Measurements from ENCODE around the gene COL17A1.

Gene COL17A1

DNA sequence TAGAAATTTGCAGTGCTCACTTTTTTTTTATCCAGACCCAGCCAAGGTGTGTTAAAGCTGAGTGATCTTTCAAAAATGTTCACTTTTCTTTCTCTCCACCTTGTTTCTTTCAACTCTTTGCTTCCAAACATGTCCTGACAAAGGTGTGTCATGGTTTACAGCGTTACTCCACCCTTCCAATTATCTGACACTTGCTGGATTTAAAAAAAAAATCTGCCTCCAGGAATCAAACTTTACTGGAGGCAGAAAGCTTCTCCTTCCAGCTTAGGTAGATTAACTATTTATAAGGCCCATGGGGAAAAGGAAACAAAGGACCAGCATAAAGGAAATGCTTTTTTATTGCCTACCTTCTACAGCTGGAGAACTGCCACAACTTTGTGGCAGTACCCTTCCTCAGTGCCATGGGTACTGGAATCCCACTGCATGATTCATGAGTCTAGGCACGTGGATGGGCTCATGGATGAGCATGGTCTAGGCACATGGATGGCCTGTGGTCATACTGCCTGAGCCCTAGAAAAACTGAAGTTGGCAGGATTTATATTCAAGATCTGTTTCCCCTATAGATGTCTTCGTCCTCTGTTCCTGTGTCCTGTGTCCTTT lies at the start of gene COL17A1:
Gene COL17A1 (minus strand): TSS at position 80 of the 600 bp plus-strand sequence. CDS start 5,207 bp downstream, outside the sequence.
- DNase-seq: no peak

DNA sequence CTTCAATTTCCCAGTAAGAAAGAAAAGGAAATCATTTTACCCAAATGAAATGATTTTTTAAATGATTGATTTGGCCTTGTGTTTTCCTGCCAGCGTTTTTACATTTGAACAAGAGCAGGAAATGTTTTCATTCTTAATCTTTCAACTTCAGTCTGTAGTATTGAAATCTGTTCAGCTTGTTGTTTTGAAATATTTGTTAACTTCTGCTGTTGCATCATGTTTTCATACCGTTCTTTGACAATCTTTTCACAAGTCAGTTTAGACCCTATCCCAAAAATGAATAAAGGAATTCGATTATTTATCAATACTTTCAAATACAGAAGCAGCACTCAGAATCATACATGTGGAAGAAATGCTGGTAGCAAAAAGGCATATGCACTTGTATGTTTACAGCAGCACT lies 44.4 kb upstream of the COL17A1 start:
- no peak for DNase-seq

DNA sequence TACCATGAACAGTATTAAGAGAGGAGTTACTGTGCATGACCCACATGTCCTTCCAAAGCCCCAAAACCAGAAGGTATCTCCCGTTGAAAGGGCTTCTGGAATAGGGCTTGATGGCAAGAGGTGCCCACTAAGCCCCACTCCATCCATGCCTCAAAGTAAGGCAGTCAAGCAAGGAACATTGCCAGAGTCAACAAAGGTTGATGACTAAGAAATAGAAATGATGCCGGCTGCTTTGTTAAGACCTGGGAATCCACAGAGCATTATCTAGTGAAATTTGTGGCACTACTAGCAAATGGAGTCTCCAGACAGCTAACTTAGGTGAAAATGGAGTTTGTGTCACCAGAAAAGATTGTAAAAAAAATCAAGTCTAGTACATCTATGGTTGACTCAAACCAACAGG lies 42.5 kb upstream of the COL17A1 start:
- no peak for DNase-seq

GRCh38 chr10:104127411-104127810 lies 41.7 kb upstream of the COL17A1 start:
- DNase-seq: no peak

DNA sequence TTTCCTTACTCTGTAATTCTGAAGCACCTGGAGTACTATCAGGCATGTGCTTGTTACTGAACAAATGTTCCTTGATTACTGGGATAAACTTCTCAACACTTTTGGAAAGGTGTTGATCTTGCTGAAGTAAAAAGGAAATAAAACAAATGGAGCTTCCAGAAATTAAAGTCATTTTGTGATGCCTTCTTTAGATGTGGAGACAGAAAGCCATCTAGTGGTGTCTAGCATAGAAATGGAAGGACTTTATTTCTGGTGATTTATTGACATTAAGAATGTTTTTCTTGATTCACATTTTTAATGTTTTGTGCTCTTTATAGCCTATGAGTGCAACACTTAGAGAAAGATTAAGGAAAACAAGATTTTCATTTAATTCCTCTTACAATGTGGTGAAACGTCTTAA lies 37.7 kb upstream of the COL17A1 start:
- DNase-seq: no peak

DNA sequence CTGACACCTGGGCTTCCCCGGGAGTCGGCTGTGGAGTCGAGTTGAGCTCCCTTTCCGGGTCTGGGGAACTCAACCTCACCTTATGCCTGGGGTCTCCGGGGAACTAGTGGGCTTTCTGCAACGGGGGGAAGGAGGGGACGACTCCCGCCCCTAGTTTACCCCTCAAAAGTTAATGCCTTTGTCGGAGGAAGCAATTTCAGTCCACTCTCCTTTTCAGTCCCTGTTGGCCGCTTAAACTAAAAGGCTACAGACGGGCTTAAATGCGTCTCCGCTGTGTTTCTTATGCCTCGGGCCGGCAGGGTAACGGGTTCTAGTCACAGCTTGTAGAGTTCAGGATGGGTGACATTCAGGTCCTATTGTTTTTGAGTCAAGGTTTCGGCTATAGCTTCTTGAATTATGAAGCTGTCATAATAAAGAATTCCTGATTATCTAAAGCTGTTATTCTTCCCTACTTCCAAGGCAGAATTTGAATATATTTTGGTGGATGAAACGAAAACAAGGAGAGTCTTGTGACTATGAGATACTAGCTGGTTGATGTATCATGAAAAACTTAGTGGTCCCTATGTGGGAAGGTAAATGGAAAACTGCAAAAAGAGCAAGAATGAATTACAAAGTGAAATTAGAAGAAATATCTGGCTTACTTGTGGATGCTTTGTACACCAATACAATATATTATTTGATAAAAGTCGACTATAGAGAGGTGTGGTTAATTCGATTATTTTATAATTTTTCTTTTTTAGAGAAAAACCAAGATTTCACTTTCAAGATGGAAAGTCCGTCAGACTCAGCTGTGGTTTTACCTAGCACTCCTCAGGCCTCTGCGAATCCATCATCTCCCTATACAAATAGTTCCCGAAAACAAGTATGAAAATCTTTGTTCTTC lies 36.8 kb upstream of the COL17A1 start:
- DNase-seq: no peak

DNA sequence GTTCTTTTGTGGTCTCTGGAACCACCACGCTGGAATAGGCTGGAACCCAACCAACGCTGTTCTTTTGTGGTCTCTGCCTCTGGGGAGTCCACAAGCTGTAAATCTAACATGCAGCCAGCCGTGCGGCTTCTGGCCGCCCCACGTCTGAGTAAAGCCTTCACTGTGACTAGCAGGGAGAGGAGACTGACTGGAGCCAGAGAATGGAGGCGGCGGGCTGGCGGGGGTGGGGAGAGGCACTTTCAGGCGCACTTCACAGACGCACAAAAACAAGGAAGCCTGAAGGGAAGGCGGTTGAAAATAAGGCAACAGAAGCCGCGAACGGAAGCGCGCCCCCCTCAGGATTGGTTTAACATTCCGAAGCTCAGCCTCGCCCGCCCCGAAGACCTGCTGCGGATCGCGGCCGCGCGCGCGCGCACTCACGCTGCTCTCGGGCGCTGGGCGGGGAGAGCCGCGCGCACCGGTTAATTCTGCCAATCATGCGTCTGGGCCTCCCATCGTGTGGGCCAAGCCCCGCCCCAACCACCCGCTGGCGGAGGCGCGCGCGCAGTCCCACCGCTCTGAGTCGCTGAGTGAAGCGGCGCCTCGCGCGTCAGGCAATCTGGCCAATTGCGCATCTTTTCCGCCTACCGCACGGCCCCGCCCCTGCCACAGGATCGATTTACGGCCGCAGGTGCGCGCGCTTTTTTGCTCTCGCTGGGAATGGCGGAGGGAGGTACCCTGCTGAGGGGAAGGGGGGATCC lies 36.0 kb upstream of the COL17A1 start, which contains the start of gene SFR1:
Gene SFR1 (plus strand): TSS at position 687 of the 740 bp plus-strand sequence. CDS start 13 bp downstream, at position 700.
- DNase-seq: peak; percentile 97

- peak; percentile 66 for DNase-seq
Observed at GRCh38 chr10:104120903-104121484, 35.3 kb upstream of the COL17A1 start.

- DNase-seq: no peak
Observed at GRCh38 chr10:104120512-104120902, 34.8 kb upstream of the COL17A1 start.

DNA sequence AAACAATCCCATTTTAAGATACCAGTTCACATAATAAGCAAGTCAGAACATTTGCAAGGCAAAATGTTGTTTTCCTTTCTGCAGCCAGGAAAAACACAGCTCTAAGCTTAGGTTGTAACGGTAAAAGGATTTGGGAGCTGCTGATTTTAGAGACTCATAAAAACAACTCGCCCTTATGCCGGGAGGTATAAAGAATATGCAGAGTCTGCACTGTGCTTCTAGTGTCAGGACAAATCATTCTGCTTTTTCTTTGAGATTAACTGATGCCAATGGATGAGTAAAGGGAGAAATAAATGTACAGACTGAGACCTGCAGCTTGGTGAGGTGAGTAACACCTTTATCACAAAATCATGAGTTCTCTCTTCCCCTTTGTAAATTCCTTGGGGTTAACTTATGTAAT lies 34.3 kb upstream of the COL17A1 start:
- DNase-seq: no peak

GRCh38 chr10:104117839-104118323 lies 32.2 kb upstream of the COL17A1 start:
- DNase-seq: peak; percentile 22

DNA sequence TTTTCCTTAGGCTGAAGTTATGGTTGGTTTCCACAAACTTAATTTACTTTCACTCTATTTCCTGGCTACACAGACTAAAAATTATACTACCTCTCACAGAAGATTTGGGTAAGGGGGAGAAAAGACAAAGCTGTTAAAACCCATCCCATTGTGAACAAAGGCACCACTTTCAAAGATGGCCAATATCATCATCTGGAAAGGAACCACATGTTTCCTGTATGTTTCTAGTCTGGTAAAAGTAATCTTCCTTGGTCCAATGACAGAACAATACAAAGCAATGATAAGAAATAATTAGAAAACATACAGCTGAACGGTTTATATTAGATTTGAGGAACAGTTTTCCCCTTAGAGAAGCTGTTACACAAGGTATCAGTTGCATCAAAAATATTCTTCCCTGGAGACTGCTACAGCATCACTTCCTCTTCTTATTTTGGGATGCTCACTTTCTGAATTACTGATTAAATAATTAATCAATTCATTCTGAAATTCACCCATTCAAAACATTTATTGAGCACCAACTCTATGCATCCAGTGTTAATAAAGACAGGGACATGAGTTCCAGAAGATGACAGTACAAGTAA lies 27.8 kb upstream of the COL17A1 start:
- DNase-seq: no peak

DNA sequence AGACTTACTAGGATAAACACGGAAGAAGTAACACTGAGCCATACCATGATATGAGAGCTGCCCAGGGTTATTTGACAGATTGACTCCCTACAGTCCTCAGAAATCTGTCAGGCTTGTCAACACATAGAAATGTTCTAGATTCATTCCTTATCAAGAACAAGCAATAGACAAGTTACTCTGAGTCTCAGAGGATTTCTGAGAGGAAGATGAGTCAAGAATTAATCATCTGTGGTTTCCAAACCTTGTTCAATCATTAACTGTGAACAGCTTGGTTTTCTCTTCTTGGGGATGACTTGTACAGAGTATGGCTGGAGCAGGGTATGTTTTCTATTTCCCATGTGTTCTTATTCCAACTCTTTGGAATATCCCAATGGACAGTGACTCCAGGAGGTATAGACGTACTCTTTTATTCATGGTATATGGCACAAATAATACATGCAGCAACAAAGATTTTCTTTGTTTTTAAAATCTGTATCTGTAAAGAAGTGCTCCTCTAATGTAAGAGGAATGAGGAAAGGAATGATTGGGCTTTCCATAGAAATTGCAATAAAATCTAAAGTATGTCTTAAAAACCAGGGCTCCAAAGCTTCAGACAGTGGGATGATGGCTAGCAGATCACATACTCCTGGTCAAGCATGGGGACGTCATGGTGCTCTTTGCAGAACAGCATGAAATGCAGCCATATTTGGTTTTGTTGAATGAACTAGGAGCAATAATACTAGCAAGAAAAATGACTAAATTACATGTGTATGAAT lies 24.4 kb upstream of the COL17A1 start:
- DNase-seq: no peak

DNA sequence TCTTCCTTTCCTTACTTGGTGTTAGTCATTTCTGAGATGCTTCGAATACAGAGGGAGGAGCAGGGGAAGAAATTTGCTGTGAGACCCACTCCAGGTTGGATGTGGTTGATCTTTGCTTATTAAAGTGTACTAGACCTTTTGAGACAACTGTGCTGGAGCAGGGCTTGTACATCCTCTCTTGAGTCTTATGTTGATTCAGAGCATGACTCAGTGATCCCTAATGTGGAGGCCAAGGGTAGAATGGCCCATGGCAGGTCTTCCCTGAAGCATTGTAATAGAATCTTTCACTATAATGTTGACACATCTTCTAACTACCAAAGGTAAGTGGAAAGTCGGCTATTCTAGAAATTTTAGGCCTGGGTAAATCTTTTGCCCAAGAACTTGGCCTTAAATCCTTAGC lies 19.2 kb upstream of the COL17A1 start:
- no peak for DNase-seq

DNA sequence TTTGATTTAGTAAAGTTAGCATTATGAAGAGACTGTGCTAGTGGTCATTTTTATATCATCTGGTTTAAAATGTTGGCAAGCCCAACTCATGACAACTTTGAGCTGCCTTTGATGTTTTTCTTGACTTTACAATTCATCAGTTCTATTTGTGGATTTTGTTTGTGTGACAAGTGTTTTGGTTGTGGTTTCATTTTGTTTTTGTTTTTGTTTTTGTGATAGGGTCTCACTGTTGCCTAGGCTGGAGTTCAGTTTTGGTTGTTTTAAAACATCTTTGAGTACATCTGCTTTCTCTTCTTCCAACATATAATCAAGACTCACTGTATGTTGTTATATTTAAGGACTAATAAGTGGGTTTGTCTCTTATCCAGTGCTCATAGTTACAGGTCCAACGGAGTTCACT lies 18.7 kb upstream of the COL17A1 start:
- DNase-seq: no peak

DNA sequence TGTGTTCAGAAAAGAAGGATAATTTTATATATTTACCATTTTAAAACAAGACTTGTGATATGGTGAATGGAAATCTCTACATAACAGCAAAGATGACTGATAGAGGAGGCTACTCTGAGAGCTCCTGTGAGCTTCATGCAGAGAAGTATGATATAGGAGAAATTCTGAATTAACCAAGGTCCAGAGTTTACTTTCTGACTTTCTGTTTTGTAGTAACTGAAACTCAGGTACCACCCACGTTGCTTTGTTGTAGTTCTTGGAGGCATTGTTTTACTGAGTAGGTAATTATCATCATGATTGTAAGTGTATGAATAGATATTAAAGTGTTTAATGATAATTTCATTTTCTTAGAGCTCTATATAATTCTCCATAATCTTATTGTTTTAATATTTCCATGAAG lies 18.3 kb upstream of the COL17A1 start:
- no peak for DNase-seq

DNA sequence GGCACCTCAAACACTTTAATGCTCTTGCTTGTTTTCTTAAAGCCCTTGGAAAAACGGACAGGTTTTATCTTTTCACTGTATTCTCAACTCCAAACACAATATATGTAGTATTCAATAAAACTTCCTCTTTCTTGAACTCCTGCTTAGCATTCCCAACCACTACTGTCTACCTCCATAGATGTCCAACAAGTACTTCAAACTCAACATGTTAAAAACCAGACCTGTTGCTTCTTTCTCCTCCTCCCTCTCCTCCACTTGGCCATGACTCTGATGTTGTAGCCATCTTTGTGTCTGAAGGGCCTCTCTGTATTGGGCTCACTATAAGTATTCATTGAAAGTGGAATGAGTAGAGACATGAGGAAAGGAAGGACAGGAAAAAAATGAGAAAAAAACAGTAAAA lies 16.2 kb upstream of the COL17A1 start:
- DNase-seq: no peak

- DNase-seq: no peak
Observed at GRCh38 chr10:104100795-104101194, 15.1 kb upstream of the COL17A1 start.

GRCh38 chr10:104099941-104100340 lies 14.3 kb upstream of the COL17A1 start:
- no peak for DNase-seq

DNA sequence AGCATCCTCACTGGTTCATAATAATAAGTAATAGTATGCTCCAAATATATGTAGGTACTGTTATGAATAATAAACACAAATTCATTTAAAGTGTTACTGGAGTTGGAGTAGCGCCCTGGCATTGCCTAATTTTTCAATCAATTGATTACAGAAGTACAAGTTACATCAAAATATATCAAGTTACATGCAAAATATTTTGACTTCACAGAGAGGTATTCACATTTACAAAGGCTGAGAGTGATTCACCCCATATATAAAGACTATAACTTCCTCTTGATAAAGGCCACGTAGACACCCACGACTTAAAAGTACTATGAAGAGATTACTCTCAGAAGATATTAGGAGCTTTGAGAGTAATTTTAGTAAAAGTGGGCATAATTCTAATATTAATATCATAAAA lies 13.6 kb upstream of the COL17A1 start:
- DNase-seq: no peak

DNA sequence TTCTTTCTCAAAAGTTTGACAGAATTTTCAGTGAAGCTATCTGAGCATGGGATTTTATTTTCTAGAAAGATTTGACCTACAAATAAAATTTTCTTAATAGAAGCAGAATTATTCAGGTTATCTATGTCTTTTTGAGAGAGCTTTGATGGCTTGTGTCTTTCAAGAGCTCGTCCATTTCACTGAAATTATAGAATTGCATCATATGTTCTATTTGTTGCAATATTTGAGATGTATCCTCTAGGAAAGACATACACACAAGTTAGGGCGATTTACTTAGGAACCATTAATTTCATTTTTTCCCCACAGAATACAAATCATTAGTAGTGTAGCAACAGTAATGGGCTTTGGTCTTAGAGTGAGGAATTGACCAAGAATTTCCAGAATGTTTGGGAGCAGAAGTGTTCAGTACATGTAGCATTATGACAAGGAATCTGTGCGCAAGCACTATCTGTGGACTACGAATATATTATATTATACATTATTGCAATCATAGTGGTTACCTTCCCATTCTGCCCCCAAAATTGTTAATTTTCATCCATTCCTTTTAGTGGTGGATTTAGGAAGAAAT lies 12.8 kb upstream of the COL17A1 start:
- DNase-seq: no peak

GRCh38 chr10:104096692-104097091 lies 11.0 kb upstream of the COL17A1 start:
- no peak for DNase-seq

Data from NCI-H1048 (cell line).